GM10266 (cell line): ENCODE measurements around the gene EIF3K.
A peak's percentile ranks its signal among the peaks of the same experiment; 100 is the strongest.

ENCODE experiments used
- DNase-seq: peaks from one replicate; pipeline ENCODE4 v3.0.0; 2012; ENCODE audit errors: extremely low spot score
- CTCF ChIP-seq: IDR thresholded peaks from 2 replicates; pipeline ENCODE4 v1.5.1; 2012; ENCODE audit warnings: mild to moderate bottlenecking, low read depth; ENCODE audit not compliant: control insufficient read depth, insufficient read depth; ENCODE audit errors: missing control alignments

The EIF3K gene

GRCh38 chr19:38635483-38636399 is 16.8 kb downstream of the EIF3K start:
- no peak for DNase-seq
- no peak for TF ChIP-seq CTCF

- TF ChIP-seq CTCF, result no peak
- DNase-seq, result no peak
Measured at GRCh38 chr19:38638461-38638860, 19.5 kb downstream of the EIF3K start.

GRCh38 chr19:38639679-38640078 is 20.7 kb downstream of the EIF3K start:
- DNase-seq, result no peak
- no peak for TF ChIP-seq CTCF

GRCh38 chr19:38640368-38640767 is 21.4 kb downstream of the EIF3K start:
- no peak for TF ChIP-seq CTCF
- no peak for DNase-seq

GRCh38 chr19:38642176-38642575 is 23.2 kb downstream of the EIF3K start:
- TF ChIP-seq CTCF, result no peak
- no peak for DNase-seq

- TF ChIP-seq CTCF, result no peak
- DNase-seq, result no peak
Measured at GRCh38 chr19:38644719-38645118, 25.7 kb downstream of the EIF3K start.

- DNase-seq, result peak; percentile 99
Measured at GRCh38 chr19:38647368-38647965, 28.5 kb downstream of the EIF3K start, which contains the start of gene ACTN4. Gene ACTN4, plus strand, starts transcription at chr19:38647649. Its CDS starts 97 bp downstream, at chr19:38647746.

More at GRCh38 chr19:38647368-38647965, 28.5 kb downstream of the EIF3K start, which contains the start of gene ACTN4:
- TF ChIP-seq CTCF, result no peak
